Neural cell (in vitro differentiated cells): ENCODE results near the gene MKKS. TPM values are rescaled to one million over a fixed set of nuclear protein-coding genes. Genes with fewer than 3 reads are reported as not detected.

Experiments
- H2AFZ ChIP-seq: fragments of 200-600, 300-800 bp; sonication (generic), shearing (Covaris generic); 2 replicates; pipeline ENCODE4 v1.6.0; 2014; ENCODE audit warnings: low read depth, mild to moderate bottlenecking, antibody characterized with exemption, low read length, moderate library complexity
- H3F3A ChIP-seq: fragments of 200-600 bp; shearing (Covaris generic); 2 replicates; pipeline ENCODE4 v1.6.1; 2016; ENCODE audit warnings: mild to moderate bottlenecking, moderate library complexity, mixed read lengths, antibody characterized with exemption, low read length; ENCODE audit not compliant: insufficient read depth, poor library complexity, severe bottlenecking
- H3K27ac ChIP-seq: fragments of 200-600, 300-800 bp; sonication (generic), shearing (Covaris generic); 2 replicates; pipeline ENCODE4 v1.5.1; 2014; ENCODE audit warnings: mild to moderate bottlenecking, low read length, moderate library complexity
- H3K27me3 ChIP-seq: fragments of 300-800, 200-600 bp; sonication (generic), shearing (Covaris generic); 2 replicates; pipeline ENCODE4 v1.6.0; 2014; ENCODE audit warnings: mild to moderate bottlenecking, low read depth, low read length, moderate library complexity; ENCODE audit not compliant: insufficient read depth
- H3K36me3 ChIP-seq: fragments of 300-800, 200-600 bp; sonication (generic), shearing (Covaris generic); 2 replicates; pipeline ENCODE4 v1.5.1; 2014; ENCODE audit warnings: mild to moderate bottlenecking, antibody characterized with exemption, low read length, moderate library complexity; ENCODE audit not compliant: insufficient read depth
- H3K4me2 ChIP-seq: fragments of 300-800, 200-600 bp; sonication (generic), shearing (Covaris generic); 2 replicates; pipeline ENCODE4 v1.6.0; 2014; ENCODE audit warnings: mild to moderate bottlenecking, low read length
- H3K4me3 ChIP-seq: fragments of 300-800, 200-600 bp; sonication (generic), shearing (Covaris generic); 2 replicates; pipeline ENCODE4 v1.5.1; 2014; ENCODE audit warnings: mild to moderate bottlenecking, low read length, moderate library complexity
- H3K79me2 ChIP-seq: fragments of 200-600 bp; shearing (Covaris generic); replicated peaks from 2 replicates; pipeline ENCODE4 v1.6.0; 2014; ENCODE audit warnings: mild to moderate bottlenecking, low read length, moderate library complexity; ENCODE audit not compliant: insufficient read depth
- H3K9ac ChIP-seq: fragments of 300-800, 200-600 bp; sonication (generic), shearing (Covaris generic); 2 replicates; pipeline ENCODE4 v1.6.1; 2016; ENCODE audit warnings: mild to moderate bottlenecking, low read length, mixed read lengths
- H3K9me2 ChIP-seq: fragments of 200-600 bp; shearing (Covaris generic); 2 replicates; pipeline ENCODE4 v1.6.1; 2016; ENCODE audit warnings: mild to moderate bottlenecking, low read length, mixed read lengths; ENCODE audit not compliant: insufficient read depth
- H3K9me3 ChIP-seq: fragments of 200-600, 300-800 bp; sonication (generic), shearing (Covaris generic); 2 replicates; pipeline ENCODE4 v1.6.1; 2016; ENCODE audit warnings: mild to moderate bottlenecking, mixed run types, low read length, moderate library complexity, mixed read lengths
- H4K20me1 ChIP-seq: fragments of 200-600 bp; shearing (Covaris generic); 2 replicates; pipeline ENCODE4 v1.6.1; 2016; ENCODE audit warnings: mild to moderate bottlenecking, mixed run types; ENCODE audit not compliant: insufficient read depth
- CTCF ChIP-seq: fragments of 450-650 bp; IDR thresholded peaks from 2 replicates; pipeline ENCODE4 v1.5.1; 2014; ENCODE audit warnings: antibody characterized with exemption, mild to moderate bottlenecking, moderate library complexity; ENCODE audit not compliant: poor library complexity, severe bottlenecking
- EP300 ChIP-seq: fragments of 450-650 bp; conservative IDR thresholded peaks from 2 replicates; pipeline ENCODE4 v1.6.1; 2014; ENCODE audit warnings: antibody characterized with exemption, mild to moderate bottlenecking, moderate library complexity; ENCODE audit not compliant: poor library complexity, severe bottlenecking
- EZH2 ChIP-seq: fragments of 200-600, 300-800 bp; shearing (Covaris generic), sonication (generic); IDR thresholded peaks from 2 replicates; pipeline ENCODE4 v1.6.1; 2014; ENCODE audit warnings: antibody characterized with exemption, low read length, borderline replicate concordance, mild to moderate bottlenecking; ENCODE audit not compliant: insufficient read depth, poor library complexity, severe bottlenecking
- MXI1 ChIP-seq: fragments of 450-650 bp; conservative IDR thresholded peaks from 2 replicates; pipeline ENCODE4 v1.6.1; 2014; ENCODE audit warnings: antibody characterized with exemption, mild to moderate bottlenecking; ENCODE audit not compliant: poor library complexity, severe bottlenecking
- POLR2AphosphoS5 ChIP-seq: IDR thresholded peaks from 2 replicates; pipeline ENCODE4 v1.6.1; 2012
- RAD21 ChIP-seq: fragments of 450-650 bp; conservative IDR thresholded peaks from 2 replicates; pipeline ENCODE4 v1.6.1; 2014; ENCODE audit warnings: antibody characterized with exemption, mild to moderate bottlenecking, moderate library complexity
- REST ChIP-seq: IDR thresholded peaks from 2 replicates; pipeline ENCODE4 v1.6.1; 2012; ENCODE audit warnings: borderline replicate concordance
- SMC3 ChIP-seq: fragments of 450-650 bp; conservative IDR thresholded peaks from 2 replicates; pipeline ENCODE4 v1.6.1; 2014; ENCODE audit warnings: antibody characterized with exemption, mild to moderate bottlenecking, moderate library complexity; ENCODE audit not compliant: poor library complexity
- TAF1 ChIP-seq: IDR thresholded peaks from 2 replicates; pipeline ENCODE4 v1.6.1; 2012; ENCODE audit warnings: low read depth
- polyA plus RNA-seq: library from polyadenylated mRNA; depleted of rRNA; stranded (reverse); fragments of >200 nt; gene quantifications from 2 replicates; pipeline ENCODE4 v1.2.3, GENCODE V29; 2014

MKKS gene
- polyA plus RNA-seq, 1 donor from 2014 or later: 28.0 TPM

DNA sequence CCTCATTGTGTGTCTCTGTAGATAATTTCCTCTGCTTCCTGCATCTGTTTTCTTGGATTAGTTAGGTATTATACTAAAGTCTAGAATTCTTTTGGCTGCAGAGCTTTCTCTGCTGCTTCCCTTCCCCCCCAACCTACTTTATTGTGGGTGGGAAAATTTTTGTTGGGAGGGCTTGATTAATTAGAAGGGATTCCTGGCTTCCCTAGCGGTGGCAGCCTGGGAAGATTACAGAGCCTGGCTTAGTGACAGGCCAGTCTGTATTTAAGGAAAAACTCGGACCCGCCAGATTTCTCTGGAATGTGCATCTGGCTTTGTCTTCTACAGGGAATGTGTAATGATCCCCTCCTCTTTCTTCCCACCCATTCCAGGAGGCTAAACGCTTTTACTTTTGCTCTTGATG, 32.3 kb upstream of the MKKS start (continued):
- no peak for TF ChIP-seq TAF1
- no peak for TF ChIP-seq EZH2

GRCh38 chr20:10465135-10465534, 31.1 kb upstream of the MKKS start:
- Histone ChIP-seq H3F3A (no peaks in the 10 kb centered on the region), H3K9ac (no peak overlapping the region), H3K4me2 (no peak overlapping the region), H3K36me3 (no peaks in the 10 kb centered on the region), H3K4me3 (no peak overlapping the region), H4K20me1 (no peaks in the 10 kb centered on the region), H3K27ac (no peak overlapping the region), H2AFZ (no peak overlapping the region), H3K9me3 (peaks cover 4% of the 10 kb centered on the region), H3K79me2 (peaks cover 4% of the 10 kb centered on the region), H3K27me3 (no peaks in the 10 kb centered on the region), H3K9me2 (no peaks in the 10 kb centered on the region)
- TF ChIP-seq POLR2AphosphoS5 (no peak), EZH2 (no peak), CTCF (no peak), MXI1 (no peak), TAF1 (no peak), RAD21 (no peak), REST (no peak), EP300 (no peak), SMC3 (no peak)

GRCh38 chr20:10463622-10464021, 29.6 kb upstream of the MKKS start:
- TF ChIP-seq TAF1 (no peak), SMC3 (no peak), POLR2AphosphoS5 (no peak), RAD21 (no peak), EP300 (no peak), EZH2 (no peak), REST (no peak), MXI1 (no peak), CTCF (no peak)
- Histone ChIP-seq H3K36me3 (no peaks in the 10 kb centered on the region), H3K27ac (no peak overlapping the region), H3F3A (no peaks in the 10 kb centered on the region), H4K20me1 (no peaks in the 10 kb centered on the region), H3K9me2 (no peaks in the 10 kb centered on the region), H3K79me2 (peaks cover 4% of the 10 kb centered on the region), H3K4me2 (no peak overlapping the region), H3K9me3 (peaks cover 5% of the 10 kb centered on the region), H3K27me3 (no peaks in the 10 kb centered on the region), H3K4me3 (no peak overlapping the region), H3K9ac (no peak overlapping the region), H2AFZ (no peak overlapping the region)
